Testis (tissue), 2 donors: ENCODE measurements around the gene CHCHD3.

Experiments
- CTCF ChIP-seq, 3 experiments: fragments of 450-650 bp in 2 of 3; fragments of 200-600 bp in 1 of 3; sonication (generic) in 1 of 3; IDR thresholded peaks; one replicate each; pipeline ENCODE4 v1.5.1; 2016 to 2019; ENCODE audit warnings: antibody characterized with exemption in 3 of 3, mild to moderate bottlenecking in 2 of 3, moderate library complexity in 1 of 3
- POLR2A ChIP-seq: fragments of 450-650 bp; IDR thresholded peaks from one replicate; pipeline ENCODE4 v1.6.1; 2017; ENCODE audit warnings: antibody characterized with exemption, mild to moderate bottlenecking, moderate library complexity

- TF ChIP-seq POLR2A (no peak), CTCF (IDR thresholded peaks at IDR 0.05) (no peak)
Observed at GRCh38 chr7:133056370-133057238, 25.3 kb downstream of the CHCHD3 start.
